CD4-positive, alpha-beta T cell treated with Interleukin-17A for 1 hour (primary cell): Measurements from ENCODE around the gene CHST7.

ENCODE experiments used
- DNase-seq: peaks from one replicate; pipeline ENCODE4 v3.0.0-alpha.2; 2020

Gene CHST7

GRCh38 chrX:46610070-46610658 is 36.6 kb downstream of the CHST7 start:
- no peak for DNase-seq

DNA sequence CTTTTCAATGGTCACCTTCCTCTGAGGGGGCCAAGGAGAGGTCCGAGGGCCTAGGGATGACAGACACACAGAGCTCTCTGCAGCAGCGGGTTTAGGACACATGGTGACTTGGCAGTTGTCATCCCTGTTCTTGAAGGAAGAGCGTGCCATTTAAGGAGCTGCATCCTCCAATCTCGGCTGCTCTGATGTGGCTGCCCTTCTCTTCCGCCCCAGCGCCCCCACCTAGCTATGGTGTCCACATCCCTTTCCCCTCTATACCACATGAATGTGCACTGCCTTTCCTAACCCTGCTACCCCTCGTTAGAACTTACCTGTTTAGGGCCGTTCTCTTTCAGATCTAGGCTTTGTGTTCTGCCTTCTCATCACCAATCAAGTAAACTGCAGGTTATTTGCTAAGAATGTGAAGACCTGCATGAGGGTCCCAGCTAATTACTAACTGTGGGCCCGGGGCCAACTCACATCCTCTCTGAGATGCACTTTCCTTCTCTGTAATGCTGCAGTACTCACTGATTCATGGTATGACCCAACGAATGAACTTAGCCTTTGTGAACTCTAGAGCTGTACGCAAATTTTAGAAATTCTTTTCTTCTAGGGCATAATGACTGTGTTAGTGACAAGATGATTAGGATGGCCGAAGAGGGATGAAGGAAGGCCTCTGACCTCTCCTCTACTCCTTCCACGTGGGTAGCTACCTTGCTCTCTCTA is 38.2 kb downstream of the CHST7 start:
- DNase-seq = peak; percentile 57

DNA sequence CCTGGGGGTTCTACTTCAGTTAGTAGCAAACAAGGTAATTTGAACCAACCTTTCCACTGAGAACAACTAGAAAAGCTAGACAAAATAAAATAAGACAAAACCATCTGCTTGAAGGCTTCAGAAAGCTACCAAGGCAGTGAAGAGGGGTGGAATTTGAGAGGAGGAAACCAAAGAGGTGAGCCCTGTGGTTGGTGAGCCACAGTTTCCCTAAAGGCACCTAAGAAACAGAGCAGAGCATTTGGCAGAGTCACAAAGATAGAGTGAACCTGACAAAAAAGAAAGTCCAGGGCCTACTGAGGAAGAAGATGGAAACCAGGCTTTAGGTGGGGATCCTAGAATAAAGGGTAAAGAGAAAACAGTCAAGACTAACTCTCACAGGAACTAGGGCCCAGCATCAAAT is 44.3 kb downstream of the CHST7 start:
- DNase-seq = no peak

GRCh38 chrX:46618947-46619346 is 45.4 kb downstream of the CHST7 start:
- no peak for DNase-seq

GRCh38 chrX:46620505-46620904 is 46.9 kb downstream of the CHST7 start:
- DNase-seq = no peak

DNA sequence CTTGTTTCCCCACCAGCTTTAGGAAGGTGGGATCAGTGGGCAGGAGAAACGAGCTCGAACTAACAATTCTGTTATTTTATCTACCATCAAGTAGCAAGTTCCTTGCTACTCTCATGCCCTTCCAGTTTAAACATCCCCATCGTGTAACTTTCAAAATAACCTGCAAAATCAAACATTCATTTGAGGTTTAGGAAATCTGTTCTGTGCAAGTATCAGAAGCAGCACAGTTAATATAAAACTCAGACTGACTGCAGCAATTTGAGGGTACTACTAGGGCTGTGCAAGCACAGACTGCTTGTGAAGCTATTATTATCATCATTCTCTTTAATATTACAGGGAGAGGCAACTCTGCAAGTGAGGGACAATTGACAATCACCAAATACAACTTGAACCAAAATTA is 48.0 kb downstream of the CHST7 start:
- no peak for DNase-seq

- no peak for DNase-seq
Measured at GRCh38 chrX:46624090-46624786, 50.7 kb downstream of the CHST7 start.

GRCh38 chrX:46626566-46626965 is 53.0 kb downstream of the CHST7 start:
- DNase-seq = peak; percentile 45

DNA sequence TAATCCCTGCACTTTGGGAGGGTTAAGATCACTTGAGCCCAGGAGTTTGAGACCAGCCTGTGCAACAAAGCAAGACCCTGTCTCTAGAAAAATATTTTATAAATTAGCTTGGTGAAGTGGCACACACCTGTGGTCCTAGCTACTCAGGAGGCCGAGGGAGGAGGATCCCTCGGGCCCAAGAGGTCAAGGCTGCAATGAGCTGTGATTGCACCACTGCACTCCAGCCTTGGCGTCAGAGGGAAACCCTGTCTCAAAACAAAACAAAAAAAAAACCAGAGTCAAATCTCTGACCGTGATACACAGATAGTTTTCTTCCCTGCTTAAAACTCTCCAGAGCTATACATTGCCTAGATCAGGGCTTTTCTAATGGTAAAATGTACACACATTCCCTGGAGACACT is 53.5 kb downstream of the CHST7 start:
- DNase-seq = no peak

DNA sequence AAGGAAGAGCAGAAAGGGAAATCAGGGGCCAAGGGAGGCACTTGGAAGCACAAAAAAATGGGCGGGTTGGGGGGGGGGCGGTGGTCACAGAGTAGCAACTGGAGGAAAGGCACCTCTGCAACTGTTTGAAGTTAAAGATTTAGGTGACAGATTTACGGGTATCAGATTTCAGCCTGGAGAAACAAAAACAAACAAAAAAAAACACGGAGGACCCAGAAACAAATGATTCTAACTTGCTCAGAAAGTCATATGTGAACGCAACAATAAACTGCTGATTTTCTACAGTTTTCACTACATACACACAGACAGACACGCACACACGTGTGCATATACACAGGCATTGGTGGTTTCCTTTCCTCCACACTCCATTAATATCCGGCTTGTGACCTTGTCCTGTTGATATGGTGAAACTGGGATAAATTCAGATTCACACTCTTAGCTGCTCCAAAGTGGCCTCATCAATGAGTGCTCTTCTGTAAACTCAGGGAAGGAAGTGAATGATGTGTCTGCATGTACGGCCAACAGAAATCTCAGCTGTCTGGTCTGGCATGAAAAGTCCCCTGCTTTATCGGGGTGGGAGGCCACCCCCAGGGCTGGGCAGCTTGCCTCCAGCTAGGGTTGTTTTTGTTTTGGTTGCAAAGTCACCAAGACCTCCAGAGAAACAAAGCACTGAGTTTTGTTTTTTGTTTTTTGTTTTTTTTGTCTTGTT is 54.3 kb downstream of the CHST7 start:
- DNase-seq = no peak

DNA sequence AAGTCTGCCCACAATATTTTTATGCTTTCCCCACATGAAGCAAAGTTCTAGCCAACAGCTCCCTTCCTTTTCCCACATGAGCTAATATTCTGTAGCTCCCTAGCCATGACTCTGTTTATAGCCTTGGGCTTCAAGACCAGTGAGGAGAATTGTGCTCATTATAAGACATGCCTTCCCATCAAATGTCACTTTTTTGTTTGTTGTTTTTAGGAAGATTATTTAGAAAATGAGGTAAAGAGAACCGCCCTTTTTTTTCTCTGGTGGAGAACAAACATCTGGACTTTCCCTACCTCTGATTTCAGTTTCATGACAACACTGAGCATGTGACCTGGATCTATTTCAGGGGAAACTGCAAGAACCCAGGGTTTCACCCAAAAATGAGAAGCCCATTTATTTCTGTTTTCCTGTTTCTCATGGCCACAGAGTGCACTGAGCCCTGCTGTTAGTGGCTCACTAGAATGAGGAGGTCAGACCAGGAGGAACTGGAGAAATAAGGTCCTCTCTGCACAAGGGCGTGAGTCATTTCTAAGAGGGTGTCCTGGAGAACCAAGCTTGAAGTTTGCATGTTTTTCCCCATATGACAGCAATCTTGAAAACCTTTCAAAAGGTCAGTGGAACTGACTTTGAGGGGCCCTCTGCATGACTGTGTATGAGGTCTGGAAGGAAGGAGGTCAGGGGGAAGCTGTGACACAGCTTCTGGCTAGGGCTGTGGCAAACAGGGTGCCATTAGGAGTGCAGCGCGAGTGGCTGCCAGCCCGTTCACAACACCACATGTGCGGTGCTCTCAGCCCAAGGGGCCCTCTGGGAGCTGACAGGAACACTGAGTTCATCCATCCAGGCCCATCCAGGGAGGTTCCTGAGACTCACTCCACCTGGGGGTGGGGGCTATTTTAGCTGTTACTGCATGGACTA is 55.2 kb downstream of the CHST7 start:
- peak; percentile 35 for DNase-seq

- DNase-seq = no peak
Measured at GRCh38 chrX:46630141-46630540, 56.6 kb downstream of the CHST7 start.

DNA sequence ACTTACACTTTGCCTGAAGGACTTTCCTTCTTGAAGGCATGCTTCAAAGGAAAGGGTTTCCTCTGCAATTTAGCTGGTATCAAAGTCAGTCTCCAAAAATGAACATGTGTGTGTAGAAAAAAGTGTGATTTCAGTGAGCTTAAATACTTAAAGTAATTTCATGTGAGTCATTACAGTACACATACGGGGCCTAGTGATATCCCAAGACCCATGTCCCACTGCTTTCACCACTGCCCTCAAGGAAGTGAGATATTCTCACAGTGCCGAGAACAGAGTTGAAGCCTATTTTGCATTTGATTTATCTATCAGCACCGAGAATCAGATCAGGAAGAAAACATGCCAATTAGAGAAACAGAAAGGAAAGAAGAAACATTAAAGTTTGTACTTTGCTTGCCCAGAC is 61.0 kb downstream of the CHST7 start:
- DNase-seq = no peak

DNA sequence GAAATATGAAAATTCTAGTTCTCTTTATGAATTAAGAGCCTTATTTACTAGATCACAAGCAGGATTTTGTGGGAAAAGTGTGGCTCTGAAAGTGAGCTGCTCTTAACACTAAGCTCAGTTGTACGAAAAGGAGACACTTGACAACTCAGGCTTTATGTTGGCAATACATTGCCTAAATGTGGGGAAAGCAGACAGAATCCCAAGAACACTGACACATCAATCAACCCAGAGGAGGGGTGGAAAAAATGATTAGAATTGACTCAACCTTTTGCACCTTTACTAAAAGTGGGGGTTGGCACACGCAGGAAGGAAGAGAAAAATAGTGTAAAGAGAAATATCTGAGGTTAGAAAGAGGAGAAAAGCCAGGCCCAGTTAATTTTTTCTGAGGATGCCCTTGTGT is 61.6 kb downstream of the CHST7 start:
- no peak for DNase-seq

- no peak for DNase-seq
Measured at GRCh38 chrX:46636223-46636622, 62.7 kb downstream of the CHST7 start.

DNA sequence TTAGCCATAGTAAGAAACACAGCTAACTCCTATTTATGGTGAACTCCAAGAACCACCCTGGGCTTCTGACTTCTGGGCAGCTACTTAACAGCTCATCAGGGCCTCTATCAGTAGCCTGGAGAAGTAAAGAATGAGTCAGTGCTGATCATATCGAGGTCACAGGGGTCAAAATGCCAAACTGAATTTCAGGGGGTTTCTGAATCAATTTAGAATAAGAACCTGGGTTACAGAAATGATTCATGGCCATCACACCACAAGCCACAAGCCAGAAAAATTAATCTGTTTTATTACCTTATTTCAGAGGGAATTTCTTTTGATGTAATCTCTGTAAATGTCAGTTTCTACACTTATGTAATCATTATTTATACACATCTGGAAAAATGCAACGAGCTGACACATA is 64.4 kb downstream of the CHST7 start:
- DNase-seq = no peak

DNA sequence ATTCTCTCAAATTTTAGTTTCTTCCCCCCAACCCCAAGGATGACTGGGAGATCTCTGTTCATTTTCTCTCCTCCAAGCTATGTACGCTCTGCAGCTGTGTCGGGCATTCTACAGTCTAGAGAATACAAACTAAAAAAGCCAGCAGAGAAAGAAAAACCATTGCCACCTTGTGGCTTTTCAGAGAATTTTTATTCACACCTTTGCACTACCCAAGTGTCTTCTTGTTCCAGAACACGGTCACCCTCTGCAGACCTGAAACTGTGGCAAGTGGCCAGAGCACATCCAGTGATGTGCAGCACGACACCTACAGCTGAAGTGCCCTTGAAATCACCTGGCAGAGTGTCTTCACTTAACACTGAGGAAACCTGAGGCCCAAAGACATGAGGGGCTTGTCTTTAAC is 68.6 kb downstream of the CHST7 start:
- DNase-seq = peak; percentile 59

GRCh38 chrX:46643636-46644035 is 70.1 kb downstream of the CHST7 start:
- DNase-seq = no peak

DNA sequence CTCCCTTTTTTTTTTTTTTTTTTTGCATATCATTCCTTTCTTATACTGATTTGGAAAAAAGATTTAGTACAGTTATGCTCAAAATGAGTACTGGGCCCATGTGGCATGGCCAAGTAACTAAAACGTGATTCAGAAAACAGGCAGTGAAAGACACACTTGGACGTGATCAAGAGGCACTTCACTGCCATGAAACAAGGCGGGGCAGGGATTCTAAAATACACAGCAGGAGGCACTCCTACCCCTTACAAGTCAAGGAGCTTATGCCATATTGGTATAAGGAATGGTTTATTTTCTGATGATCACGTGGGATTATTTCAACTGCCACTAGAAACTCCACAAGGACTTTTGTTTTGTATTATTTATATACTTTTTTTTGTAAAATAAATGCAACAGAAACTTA is 72.0 kb downstream of the CHST7 start:
- DNase-seq = no peak

DNA sequence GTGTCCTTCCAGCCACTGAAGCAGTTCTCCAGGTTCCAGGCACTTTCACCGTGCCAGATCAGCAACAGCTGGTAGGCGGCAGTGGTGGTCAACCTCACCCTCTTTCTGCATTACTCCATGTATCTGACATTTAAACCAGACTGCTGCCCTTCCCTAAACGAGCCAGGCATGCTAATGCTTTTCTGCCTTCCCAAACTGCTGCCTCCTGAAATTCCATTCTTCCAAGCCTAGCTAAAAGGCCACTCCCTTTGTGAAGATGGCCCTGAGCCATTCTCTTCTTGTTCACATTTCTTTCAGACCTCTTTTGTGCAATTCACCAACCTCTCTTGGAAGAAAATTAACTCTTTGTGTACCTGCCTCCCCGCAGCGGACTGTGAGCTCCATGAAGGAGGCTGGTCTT is 73.7 kb downstream of the CHST7 start:
- DNase-seq = no peak
